DND-41 (cell line): Measurements from ENCODE around the gene ZSCAN4.

Experiments
- CTCF ChIP-seq: IDR thresholded peaks from 2 replicates; pipeline ENCODE4 v1.5.1; 2012; ENCODE audit warnings: borderline replicate concordance, low read length, moderate library complexity, mild to moderate bottlenecking; ENCODE audit not compliant: poor library complexity, severe bottlenecking; ENCODE audit errors: extremely low read depth
- EZH2 ChIP-seq: IDR thresholded peaks from 3 replicates; pipeline ENCODE4 v1.6.1; 2012; ENCODE audit warnings: borderline replicate concordance, low read depth, mild to moderate bottlenecking, moderate library complexity, low read length, inconsistent platforms; ENCODE audit not compliant: severe bottlenecking

DNA sequence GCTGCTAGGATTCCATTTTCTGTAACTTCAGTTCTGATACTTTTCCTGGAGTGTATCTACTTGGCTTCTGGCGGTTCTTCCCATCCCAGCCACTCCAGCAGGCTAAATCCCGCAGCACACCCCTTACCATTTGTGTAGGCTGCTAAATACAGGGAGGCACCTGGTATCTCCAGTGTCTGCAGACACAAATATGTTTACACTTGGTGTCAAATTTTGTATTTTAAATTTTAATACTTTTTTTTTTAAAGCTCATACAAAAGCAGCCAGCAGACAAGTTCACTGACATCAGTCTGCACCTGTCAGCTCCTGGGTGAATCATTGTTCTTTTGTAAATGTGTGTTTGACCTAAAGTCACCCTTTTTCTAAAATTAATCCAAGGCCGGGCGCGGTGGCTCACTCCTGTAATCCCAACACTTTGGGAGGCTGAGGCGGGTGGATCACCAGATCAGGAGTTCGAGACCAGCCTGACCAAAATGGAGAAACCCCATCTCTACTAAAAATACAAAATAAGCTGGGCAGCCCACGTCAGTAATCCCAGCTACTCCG lies 3.4 kb upstream of the ZSCAN4 start:
- no peak for TF ChIP-seq EZH2
- TF ChIP-seq CTCF = no peak
